ENCODE results near the gene TLNRD1.

The TLNRD1 gene

GRCh38 chr15:81029414-81030300 is 28.9 kb downstream of the TLNRD1 start:
- DNase-seq = no peak

DNA sequence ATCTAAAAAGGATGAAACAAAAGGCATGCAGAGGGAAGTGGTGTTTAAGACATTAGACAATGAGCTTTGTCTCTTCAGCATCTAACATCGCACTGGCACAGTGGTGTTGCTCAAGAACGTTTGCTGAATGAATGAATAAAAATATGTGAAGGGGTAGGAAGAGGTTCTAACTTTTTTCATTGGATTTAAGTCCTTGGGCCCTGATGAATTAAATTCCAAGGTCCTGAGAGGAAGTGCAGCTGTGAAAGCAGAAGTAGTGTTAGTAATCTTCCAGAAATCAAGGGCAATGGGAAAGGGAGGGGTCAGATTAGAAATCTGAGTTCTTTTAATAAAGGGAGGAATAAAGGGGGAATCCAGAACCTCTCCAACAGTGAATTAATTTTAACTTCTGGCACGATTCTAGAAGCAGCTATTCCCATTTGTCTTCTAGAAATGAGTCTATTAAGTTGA is 29.6 kb downstream of the TLNRD1 start:
- DNase-seq = no peak

DNA sequence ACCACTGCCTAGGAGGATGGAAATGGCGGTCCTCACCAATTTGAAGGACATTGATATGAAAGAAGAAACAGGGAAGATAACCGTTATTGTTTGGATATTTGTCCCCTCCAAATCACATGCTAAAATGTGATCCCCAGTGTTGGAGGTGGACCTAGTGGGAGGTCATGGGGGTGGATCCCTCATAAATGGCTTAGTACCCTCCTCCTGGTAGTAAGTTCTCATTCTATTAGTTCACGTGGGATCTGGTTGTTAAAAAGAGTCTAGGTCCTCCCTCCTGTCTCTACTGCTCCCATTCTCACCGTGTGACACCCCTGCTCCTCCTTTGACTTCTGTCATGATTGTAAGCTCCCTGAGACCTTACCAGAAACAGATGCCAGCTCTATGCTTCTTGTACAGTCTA is 30.5 kb downstream of the TLNRD1 start:
- no peak for DNase-seq

DNA sequence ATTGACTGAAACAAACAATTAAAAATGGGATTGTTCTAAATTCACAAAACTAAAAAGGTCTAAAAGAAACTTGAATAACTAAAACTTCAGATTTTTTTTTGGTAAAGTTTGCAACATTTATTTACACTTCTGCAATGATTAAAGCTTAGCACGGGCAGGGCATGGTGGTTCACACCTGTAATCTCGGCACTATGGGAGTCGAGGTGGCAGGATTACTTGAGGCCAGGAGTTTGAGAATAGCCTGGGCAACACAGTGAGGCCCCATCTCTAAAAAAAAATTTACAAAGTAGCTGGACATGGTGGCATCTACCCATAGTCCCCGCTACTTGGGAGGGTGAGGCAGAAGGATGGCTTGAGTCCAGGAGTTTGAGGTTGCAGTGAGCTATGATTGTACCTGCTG is 31.6 kb downstream of the TLNRD1 start:
- DNase-seq = no peak

DNA sequence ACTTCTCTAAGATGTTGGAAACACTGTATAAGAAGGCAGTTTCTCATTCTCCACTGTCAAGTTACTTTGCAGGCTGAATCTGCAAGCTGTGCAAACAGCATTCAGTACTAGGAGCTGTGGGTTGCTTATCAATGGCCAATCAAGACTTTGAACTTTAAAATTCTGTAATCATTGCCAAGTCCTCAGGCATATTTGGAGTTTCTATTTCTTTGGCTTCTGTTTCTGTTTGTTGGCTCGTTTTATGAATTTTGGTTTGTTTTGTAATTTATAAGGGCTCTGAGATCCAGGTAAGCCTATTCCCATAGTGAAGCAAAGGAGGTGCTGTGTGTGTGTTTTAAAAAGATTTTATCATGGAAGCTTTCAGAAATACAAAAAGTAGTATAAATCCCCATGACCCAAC is 32.1 kb downstream of the TLNRD1 start:
- DNase-seq = no peak

GRCh38 chr15:81033508-81033907 is 32.8 kb downstream of the TLNRD1 start:
- DNase-seq = no peak

DNA sequence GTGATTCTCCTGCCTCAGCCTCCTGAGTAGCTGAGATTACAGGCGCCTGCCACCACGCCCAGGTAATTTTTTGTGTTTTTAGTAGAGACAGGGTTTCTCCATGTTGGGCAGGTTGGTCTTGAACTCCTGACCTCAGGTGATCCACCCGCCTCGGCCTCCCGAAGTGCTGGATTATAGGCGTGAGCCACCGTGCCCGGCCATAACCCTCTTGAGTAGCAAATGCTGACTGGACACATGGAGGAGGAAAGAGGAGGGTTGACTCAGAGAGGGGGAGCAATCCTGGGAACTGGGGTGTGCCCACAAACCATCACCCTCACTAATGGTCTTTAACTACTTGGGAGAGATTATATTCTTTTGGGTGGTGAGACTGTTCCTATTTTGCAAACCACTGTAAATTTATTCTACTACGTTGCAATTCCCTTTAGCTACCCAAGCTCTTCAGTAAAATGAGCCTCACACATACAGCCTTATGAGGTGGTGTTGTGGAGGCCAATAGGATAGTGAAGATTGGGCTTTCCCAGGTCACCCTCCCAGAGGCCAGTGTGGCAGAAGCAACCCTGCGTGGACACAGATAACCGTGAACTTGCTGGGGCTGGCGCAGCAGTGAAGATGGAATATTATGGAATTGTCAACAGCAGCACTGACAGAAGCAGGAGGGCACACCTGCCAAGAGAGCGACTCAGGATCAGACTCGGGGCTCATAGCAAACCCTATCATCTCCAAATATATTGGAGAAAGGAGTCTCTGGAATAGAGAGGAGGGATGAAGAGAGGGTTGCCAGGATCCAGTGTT is 37.4 kb downstream of the TLNRD1 start:
- DNase-seq = no peak

- no peak for DNase-seq
These were observed 38.4 kb downstream of the TLNRD1 start for GRCh38 chr15:81038975-81039607.

DNA sequence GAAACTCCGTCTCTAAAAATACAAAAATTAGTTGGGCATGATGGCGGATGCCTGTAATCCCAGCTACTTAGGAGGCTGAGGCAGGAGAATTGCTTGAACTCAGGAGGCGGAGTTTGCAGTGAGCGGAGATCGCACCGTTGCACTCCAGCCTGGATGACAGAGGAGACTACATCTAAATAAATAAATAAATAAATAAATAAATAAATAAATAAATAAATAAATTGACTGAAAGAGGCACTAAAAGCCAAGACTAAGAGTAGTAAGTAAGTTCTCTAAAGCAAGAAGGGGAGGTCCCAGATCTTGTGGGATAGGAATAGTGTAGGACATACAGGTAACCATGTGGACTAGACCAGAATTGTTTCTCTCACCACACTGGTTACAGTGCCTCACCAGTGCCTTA is 40.0 kb downstream of the TLNRD1 start:
- DNase-seq = no peak

DNA sequence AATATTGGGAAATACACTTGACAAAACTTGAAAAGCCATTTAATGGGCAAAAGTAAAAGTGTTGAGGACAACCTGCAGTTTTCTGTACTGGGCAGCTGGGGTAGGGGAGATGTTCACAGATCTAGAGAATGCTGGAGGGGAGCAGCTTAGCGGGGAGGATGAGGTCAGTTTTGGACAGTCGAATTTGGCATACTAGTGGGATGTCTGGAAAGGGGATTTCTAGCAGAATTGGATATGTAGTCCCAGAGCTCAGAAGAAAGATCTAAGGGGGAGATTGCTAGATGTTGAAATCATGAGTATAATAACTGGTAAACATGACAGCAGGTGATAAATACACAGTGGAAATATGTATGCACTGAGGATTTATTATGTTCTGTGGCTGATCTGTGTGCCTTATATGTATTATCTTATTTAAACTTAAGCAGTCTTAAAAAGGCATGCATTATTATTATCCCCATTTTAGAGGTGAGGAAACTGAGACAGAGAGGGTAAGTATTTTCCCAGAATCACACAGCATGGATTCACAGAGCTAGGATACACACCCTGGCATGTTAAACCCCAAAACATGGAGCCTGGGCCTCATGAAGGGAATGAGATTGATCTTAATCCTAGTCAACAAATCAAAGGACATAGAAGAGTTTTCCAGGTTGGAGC is 42.7 kb downstream of the TLNRD1 start:
- DNase-seq = no peak

DNA sequence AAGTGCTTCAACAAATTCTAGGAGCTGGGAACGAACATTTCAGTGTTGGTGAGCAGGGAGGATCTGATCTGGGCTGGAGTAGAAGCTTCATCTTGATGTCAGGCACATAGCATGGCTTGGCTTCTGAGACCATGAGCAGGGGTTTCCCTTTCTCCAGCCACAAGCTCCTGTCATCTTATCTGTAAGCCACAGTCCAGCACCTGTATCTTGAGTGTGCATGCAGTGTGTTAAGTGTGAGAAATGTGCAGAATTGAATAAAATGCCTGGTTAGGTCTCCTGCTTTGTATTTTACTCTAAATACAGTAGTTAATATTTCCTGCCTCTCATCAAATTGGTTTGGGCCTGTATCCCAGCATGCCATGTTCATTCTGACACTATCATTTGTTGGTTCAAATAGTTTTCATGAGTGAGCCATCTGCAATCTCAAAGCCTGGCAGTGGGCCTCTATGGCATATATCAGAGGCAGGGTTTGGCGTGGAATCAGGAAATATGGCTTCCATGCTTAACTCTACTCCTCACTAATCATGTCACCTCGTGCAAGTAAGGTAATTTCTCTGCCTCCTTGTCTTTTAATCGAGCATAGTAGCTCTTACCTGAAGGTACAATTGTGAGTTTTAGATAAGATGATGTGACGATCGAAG is 43.3 kb downstream of the TLNRD1 start:
- no peak for DNase-seq

DNA sequence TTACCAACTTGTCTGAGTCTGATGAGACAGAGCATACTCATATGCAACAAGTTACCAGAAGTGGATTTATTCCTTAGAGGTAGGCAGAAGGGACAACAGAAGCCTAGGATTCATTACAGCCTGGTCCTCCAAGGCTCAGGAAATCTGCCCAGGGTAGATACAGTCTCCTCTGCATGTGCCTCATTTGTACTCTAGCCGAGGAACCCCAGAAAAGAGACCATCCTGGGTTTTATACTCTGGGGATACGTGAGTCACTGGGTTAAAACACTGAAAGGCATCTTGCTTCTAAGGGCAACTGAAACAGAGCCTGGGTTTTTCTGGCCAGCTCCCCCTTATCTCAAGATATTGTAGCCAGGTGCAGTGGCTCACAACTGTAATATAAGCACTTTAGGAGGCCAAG is 45.6 kb downstream of the TLNRD1 start:
- no peak for DNase-seq

DNA sequence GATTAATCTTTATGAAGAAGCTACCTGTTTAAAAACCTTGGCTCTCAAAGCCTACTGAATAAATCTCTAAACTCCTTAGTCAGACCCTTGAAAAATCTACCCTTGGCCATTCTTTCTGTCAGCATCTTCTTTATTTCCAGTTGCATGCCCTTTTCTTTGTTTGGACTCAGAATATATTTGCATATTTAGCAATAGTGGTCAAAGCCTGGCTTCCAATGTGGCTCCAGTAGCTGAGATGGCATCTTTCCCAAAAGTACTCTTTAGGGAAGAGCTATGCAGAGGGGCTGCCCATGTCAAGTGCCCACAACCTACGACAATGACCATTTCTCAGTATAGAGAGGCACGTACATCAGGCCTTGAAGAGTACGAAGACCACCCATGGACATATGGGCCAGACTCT is 47.2 kb downstream of the TLNRD1 start:
- no peak for DNase-seq

DNA sequence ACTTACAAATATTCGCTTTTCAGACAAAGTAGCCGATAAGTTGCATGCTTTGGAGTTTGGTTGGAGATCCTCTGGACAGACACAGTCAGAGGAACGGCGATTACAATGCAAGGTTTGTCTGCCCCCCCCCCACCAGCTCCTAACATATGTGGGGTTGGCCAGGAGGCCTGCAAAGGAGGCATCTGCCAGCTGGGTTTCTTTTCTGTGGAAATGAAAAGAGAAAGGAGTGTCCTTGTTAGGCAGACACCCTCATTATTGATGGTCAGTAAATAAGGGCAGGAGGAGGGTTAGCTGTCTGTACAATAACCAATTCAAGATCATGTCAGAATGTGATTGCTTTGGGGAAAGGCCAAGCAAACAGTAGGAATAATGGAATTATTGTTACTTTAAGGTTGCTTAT is 49.1 kb downstream of the TLNRD1 start:
- no peak for DNase-seq

- DNase-seq = no peak
These were observed 49.5 kb downstream of the TLNRD1 start for GRCh38 chr15:81050259-81050658.

DNA sequence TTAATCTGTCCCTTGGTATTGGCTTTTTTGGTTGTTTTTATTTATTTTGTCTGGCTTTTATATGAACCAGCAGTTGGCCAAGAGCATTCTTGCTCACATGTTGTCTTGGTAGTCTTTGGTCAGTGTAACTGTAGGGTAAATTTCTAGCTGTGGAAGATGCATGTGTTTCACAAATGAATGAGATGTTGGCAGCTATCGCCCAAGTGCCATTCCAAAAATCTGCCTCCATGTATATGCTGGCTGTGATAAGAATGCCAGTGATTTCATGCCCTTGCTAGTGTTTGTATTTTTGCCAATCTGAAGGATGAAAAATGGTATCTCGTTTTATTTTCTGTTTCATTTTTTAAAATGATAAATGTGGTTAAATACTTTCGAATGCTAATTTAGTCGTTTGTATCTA is 50.1 kb downstream of the TLNRD1 start:
- DNase-seq = no peak

GRCh38 chr15:81052046-81052445 is 51.3 kb downstream of the TLNRD1 start:
- DNase-seq = no peak

GRCh38 chr15:81053621-81054020 is 52.9 kb downstream of the TLNRD1 start:
- no peak for DNase-seq

- no peak for DNase-seq
These were observed 53.5 kb downstream of the TLNRD1 start for GRCh38 chr15:81054236-81054635.
